ENCODE measurements around the gene NFKB2.

DNA sequence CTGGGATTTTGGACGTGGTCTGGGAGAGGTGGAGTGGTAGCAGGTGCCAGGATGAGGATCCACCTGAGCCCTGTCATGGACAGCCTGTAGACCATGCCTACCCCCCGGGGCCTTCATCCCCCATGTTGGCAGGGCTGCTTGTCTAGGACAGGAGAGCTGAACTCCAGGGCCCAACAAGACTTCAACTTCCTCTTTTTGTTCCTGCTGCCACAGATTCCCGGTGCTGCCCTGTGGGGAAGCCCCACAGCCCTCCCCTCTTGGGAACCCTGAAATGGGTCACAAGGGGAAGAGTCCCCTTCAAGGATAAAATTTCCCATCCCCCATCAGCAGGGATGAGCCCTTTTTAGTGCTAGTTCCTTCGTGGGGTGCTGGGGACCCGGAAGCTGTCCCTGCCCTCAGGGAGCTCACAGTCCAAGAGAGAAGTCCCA is 38.1 kb downstream of the NFKB2 start:
- TF ChIP-seq GATA2 (IDR thresholded peaks at IDR 0.05; ENCODE audit: low read depth, low read length) (no peak), GATA3 (IDR thresholded peaks at IDR 0.05; ENCODE audit: low read depth, low read length) (no peak)
